GM19397 (cell line): ENCODE measurements around the gene TMEM117.
A peak's percentile ranks its signal among the peaks of the same experiment; 100 is the strongest.

ENCODE experiments used
- ATAC-seq: cut with Tn5 transposase; IDR thresholded peaks from one replicate; pipeline ENCODE4 v1.9.1; 2021; ENCODE audit warnings: mild to moderate bottlenecking, moderate library complexity; ENCODE audit not compliant: unreplicated experiment

The TMEM117 gene

GRCh38 chr12:43942379-43942778 lies 106.5 kb downstream of the TMEM117 start:
- ATAC-seq, result no peak

- ATAC-seq, result no peak
Observed at GRCh38 chr12:43945983-43946382, 110.1 kb downstream of the TMEM117 start.

GRCh38 chr12:43951286-43951685 lies 115.4 kb downstream of the TMEM117 start:
- no peak for ATAC-seq

- peak; percentile 98 for ATAC-seq
Observed at GRCh38 chr12:43957732-43958372, 122.0 kb downstream of the TMEM117 start.

GRCh38 chr12:43964033-43964432 lies 128.2 kb downstream of the TMEM117 start:
- no peak for ATAC-seq

- ATAC-seq, result no peak
Observed at GRCh38 chr12:43964961-43965360, 129.1 kb downstream of the TMEM117 start.

GRCh38 chr12:43965899-43966298 lies 130.0 kb downstream of the TMEM117 start:
- no peak for ATAC-seq

- ATAC-seq, result no peak
Observed at GRCh38 chr12:43968736-43969135, 132.9 kb downstream of the TMEM117 start.

- no peak for ATAC-seq
Observed at GRCh38 chr12:43969882-43970281, 134.0 kb downstream of the TMEM117 start.

- no peak for ATAC-seq
Observed at GRCh38 chr12:43973385-43973784, 137.5 kb downstream of the TMEM117 start.

GRCh38 chr12:43973993-43974392 lies 138.1 kb downstream of the TMEM117 start:
- no peak for ATAC-seq

GRCh38 chr12:43976027-43976426 lies 140.1 kb downstream of the TMEM117 start:
- no peak for ATAC-seq

- no peak for ATAC-seq
Observed at GRCh38 chr12:43978556-43978955, 142.7 kb downstream of the TMEM117 start.

- ATAC-seq, result no peak
Observed at GRCh38 chr12:43979450-43979849, 143.6 kb downstream of the TMEM117 start.

- no peak for ATAC-seq
Observed at GRCh38 chr12:43980627-43981191, 144.8 kb downstream of the TMEM117 start.

GRCh38 chr12:43981726-43982125 lies 145.8 kb downstream of the TMEM117 start:
- ATAC-seq, result no peak

- ATAC-seq, result no peak
Observed at GRCh38 chr12:43982544-43982943, 146.7 kb downstream of the TMEM117 start.

GRCh38 chr12:43988838-43989560 lies 153.1 kb downstream of the TMEM117 start:
- peak; percentile 90 for ATAC-seq

- no peak for ATAC-seq
Observed at GRCh38 chr12:43992856-43993255, 157.0 kb downstream of the TMEM117 start.

- peak; percentile 96 for ATAC-seq
Observed at GRCh38 chr12:44000309-44000952, 164.6 kb downstream of the TMEM117 start.

- no peak for ATAC-seq
Observed at GRCh38 chr12:44002607-44003006, 166.7 kb downstream of the TMEM117 start.

GRCh38 chr12:44003721-44004120 lies 167.8 kb downstream of the TMEM117 start:
- no peak for ATAC-seq
